ENCODE measurements around the gene SHF.

DNA sequence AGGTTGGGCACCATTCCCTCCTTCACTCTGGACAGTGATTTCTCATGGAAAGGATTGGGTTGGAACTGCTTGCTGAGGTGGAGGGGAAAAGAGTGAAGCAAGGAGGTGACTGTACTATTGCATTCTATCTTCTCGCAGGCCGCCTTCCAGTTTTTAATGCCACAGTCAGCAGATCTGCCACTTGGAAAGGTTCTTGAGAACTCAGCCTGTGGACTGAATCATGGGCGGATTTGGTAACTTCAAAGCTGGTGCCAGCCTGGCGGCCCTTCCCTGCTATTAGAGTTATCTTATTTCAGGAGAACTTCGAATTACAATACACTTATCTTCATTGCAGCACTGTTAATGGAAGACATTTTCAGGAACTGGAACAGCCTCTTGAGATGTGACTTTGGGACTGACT lies 41.2 kb upstream of the SHF start:
- no peak for TF ChIP-seq YY1 (IDR thresholded peaks at IDR 0.05; ENCODE audit: low read depth, low read length)
- TF ChIP-seq, protein P1, sequence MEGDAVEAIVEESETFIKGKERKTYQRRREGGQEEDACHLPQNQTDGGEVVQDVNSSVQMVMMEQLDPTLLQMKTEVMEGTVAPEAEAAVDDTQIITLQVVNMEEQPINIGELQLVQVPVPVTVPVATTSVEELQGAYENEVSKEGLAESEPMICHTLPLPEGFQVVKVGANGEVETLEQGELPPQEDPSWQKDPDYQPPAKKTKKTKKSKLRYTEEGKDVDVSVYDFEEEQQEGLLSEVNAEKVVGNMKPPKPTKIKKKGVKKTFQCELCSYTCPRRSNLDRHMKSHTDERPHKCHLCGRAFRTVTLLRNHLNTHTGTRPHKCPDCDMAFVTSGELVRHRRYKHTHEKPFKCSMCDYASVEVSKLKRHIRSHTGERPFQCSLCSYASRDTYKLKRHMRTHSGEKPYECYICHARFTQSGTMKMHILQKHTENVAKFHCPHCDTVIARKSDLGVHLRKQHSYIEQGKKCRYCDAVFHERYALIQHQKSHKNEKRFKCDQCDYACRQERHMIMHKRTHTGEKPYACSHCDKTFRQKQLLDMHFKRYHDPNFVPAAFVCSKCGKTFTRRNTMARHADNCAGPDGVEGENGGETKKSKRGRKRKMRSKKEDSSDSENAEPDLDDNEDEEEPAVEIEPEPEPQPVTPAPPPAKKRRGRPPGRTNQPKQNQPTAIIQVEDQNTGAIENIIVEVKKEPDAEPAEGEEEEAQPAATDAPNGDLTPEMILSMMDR (IDR thresholded peaks at IDR 0.05; ENCODE audit: control extremely low read depth in 1 of 3, insufficient read depth in 1 of 3, low read depth in 1 of 3, low read length in 3 of 3): no peak
- no peak for TF ChIP-seq EZH2 (IDR thresholded peaks at IDR 0.05; ENCODE audit: low read depth, low read length, severe bottlenecking)
- TF ChIP-seq GTF2F1 (IDR thresholded peaks at IDR 0.05; ENCODE audit: borderline replicate concordance, low read depth, low read length): no peak
- no peak for TF ChIP-seq TBP (IDR thresholded peaks at IDR 0.05; ENCODE audit: low read depth, low read length)
- no peak for TF ChIP-seq POLR2AphosphoS5 (IDR thresholded peaks at IDR 0.05; ENCODE audit: low read depth, low read length)
- no peak for TF ChIP-seq NRF1 (IDR thresholded peaks at IDR 0.05; ENCODE audit: low read depth, low read length)
- no peak for TF ChIP-seq HDAC2 (IDR thresholded peaks at IDR 0.05; ENCODE audit: borderline replicate concordance in 1 of 2, low read depth in 2 of 2, low read length in 2 of 2)
- no peak for TF ChIP-seq RFX5 (IDR thresholded peaks at IDR 0.05; ENCODE audit: borderline replicate concordance, low read depth, low read length)
- TF ChIP-seq, protein P2, sequence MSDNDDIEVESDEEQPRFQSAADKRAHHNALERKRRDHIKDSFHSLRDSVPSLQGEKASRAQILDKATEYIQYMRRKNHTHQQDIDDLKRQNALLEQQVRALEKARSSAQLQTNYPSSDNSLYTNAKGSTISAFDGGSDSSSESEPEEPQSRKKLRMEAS (IDR thresholded peaks at IDR 0.05): no peak
- no peak for TF ChIP-seq HDAC6 (IDR thresholded peaks at IDR 0.05; ENCODE audit: low read depth, low read length)
- TF ChIP-seq, protein P3, sequence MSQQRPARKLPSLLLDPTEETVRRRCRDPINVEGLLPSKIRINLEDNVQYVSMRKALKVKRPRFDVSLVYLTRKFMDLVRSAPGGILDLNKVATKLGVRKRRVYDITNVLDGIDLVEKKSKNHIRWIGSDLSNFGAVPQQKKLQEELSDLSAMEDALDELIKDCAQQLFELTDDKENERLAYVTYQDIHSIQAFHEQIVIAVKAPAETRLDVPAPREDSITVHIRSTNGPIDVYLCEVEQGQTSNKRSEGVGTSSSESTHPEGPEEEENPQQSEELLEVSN (IDR thresholded peaks at IDR 0.05): no peak
- no peak for TF ChIP-seq BCL11A (IDR thresholded peaks at IDR 0.05; ENCODE audit: low read depth in 2 of 2, low read length in 2 of 2)
- TF ChIP-seq, protein P4, sequence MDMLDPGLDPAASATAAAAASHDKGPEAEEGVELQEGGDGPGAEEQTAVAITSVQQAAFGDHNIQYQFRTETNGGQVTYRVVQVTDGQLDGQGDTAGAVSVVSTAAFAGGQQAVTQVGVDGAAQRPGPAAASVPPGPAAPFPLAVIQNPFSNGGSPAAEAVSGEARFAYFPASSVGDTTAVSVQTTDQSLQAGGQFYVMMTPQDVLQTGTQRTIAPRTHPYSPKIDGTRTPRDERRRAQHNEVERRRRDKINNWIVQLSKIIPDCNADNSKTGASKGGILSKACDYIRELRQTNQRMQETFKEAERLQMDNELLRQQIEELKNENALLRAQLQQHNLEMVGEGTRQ (IDR thresholded peaks at IDR 0.05; ENCODE audit: low read length): no peak
